Type B pancreatic cell (in vitro differentiated cells): ENCODE results near the gene AUP1. TPM values are rescaled to one million over a fixed set of nuclear protein-coding genes. Genes with fewer than 3 reads are reported as not detected.
"Not testable (repeated sequence)": the region's sequence is repeated elsewhere in the genome, so short reads cannot be mapped to it uniquely, and the experiment has no call there.

ENCODE experiments used
- DNase-seq: peaks from one replicate; pipeline ENCODE4 v3.0.0; 2021; ENCODE audit warnings: mixed read lengths; ENCODE audit not compliant: unreplicated experiment; ENCODE audit errors: extremely low spot score
- H3K27ac Mint-ChIP-seq: 2 replicates; pipeline ENCODE4 v1.8.0; 2021; ENCODE audit warnings: mild to moderate bottlenecking, mixed read lengths
- H3K27me3 Mint-ChIP-seq: 2 replicates; pipeline ENCODE4 v1.8.0; 2021; ENCODE audit warnings: mixed read lengths
- H3K36me3 Mint-ChIP-seq: 2 replicates; pipeline ENCODE4 v1.8.0; 2021; ENCODE audit warnings: mixed read lengths
- H3K4me1 Mint-ChIP-seq: one replicate; pipeline ENCODE4 v1.8.0; 2021; ENCODE audit warnings: mixed read lengths; ENCODE audit not compliant: unreplicated experiment
- H3K4me3 Mint-ChIP-seq: 2 replicates; pipeline ENCODE4 v1.8.0; 2021; ENCODE audit warnings: mild to moderate bottlenecking, mixed read lengths
- H3K9me3 Mint-ChIP-seq: 2 replicates; pipeline ENCODE4 v1.8.0; 2021; ENCODE audit warnings: mixed read lengths
- CTCF ChIP-seq: fragments of 200-600 bp; sonication (generic); conservative IDR thresholded peaks from 2 replicates; pipeline ENCODE4 v1.5.0; 2021; ENCODE audit warnings: antibody characterized with exemption, mild to moderate bottlenecking
- total RNA-seq: library from RNA; stranded (reverse); gene quantifications from 2 replicates; pipeline ENCODE4 v1.2.1, GENCODE V29; 2021; ENCODE audit warnings: low replicate concordance

AUP1 gene
- total RNA-seq, 1 donor from 2014 or later: 122 TPM

- TF ChIP-seq CTCF: no peak
- peaks cover 13% of the 10 kb centered on the region for H3K36me3 Mint-ChIP-seq
Observed at GRCh38 chr2:74489906-74490305, 39.6 kb downstream of the AUP1 start.

GRCh38 chr2:74488643-74489481 is 40.6 kb downstream of the AUP1 start:
- H3K4me1 Mint-ChIP-seq: no peaks in the 10 kb centered on the region
- no peak for TF ChIP-seq CTCF
- H3K4me3 Mint-ChIP-seq: peak overlapping the region; percentile 38
- H3K9me3 Mint-ChIP-seq: no peaks in the 10 kb centered on the region
- peak overlapping the region; percentile 31 for H3K27ac Mint-ChIP-seq
- peaks cover 13% of the 10 kb centered on the region for H3K36me3 Mint-ChIP-seq
- H3K27me3 Mint-ChIP-seq: no peaks in the 10 kb centered on the region
- no peak for DNase-seq

More at GRCh38 chr2:74489906-74490305, 39.6 kb downstream of the AUP1 start:
- H3K27ac Mint-ChIP-seq: no peak overlapping the region
- no peaks in the 10 kb centered on the region for H3K27me3 Mint-ChIP-seq
- H3K4me1 Mint-ChIP-seq: no peaks in the 10 kb centered on the region
- no peak overlapping the region for H3K4me3 Mint-ChIP-seq
- H3K9me3 Mint-ChIP-seq: no peaks in the 10 kb centered on the region
- DNase-seq: no peak

DNA sequence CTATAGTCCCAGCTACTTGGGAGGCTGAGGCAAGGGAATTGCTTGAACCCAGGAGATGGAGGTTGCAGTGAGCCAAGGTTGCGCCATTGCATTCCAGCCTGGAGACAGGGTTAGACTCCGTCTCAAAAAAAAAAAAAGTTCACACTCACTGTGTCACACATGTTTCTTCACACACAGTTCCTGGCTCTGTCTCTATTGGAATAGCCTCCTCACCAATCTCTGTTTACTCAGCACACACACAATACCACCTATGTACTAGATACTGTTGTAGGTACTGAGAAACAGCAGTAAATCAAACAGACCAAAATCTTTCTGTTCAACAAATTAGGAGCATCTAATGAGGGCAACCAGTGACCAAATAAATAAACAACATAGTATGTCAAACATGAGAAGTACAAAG is 43.4 kb downstream of the AUP1 start:
- Mint-ChIP-seq H3K4me3 (no peak overlapping the region), H3K9me3 (no peaks in the 10 kb centered on the region), H3K36me3 (peaks cover 19% of the 10 kb centered on the region), H3K4me1 (peaks cover 10% of the 10 kb centered on the region), H3K27ac (no peak overlapping the region), H3K27me3 (no peaks in the 10 kb centered on the region)
- no peak for DNase-seq
- TF ChIP-seq CTCF: no peak

- H3K9me3 Mint-ChIP-seq, DNase-seq, H3K27me3 Mint-ChIP-seq: not testable (repeated sequence)
- peaks cover 12% of the 10 kb centered on the region for H3K36me3 Mint-ChIP-seq
- H3K4me3 Mint-ChIP-seq: peak overlapping the region; percentile 100
- peak overlapping the region; percentile 98 for H3K27ac Mint-ChIP-seq
- H3K4me1 Mint-ChIP-seq: peaks cover 21% of the 10 kb centered on the region
Observed at GRCh38 chr2:74483675-74484164, 45.8 kb downstream of the AUP1 start.

GRCh38 chr2:74482801-74483674 is 46.5 kb downstream of the AUP1 start, which contains the start of the genes CCDC142 and TTC31:
CCDC142 (minus strand) TSS chr2:74482998; CDS start chr2:74482837, 161 bp downstream.
TTC31 (plus strand) TSS chr2:74483081; CDS start chr2:74483096, 15 bp downstream.
- H3K36me3 Mint-ChIP-seq: peaks cover 12% of the 10 kb centered on the region
- H3K9me3 Mint-ChIP-seq: no peaks in the 10 kb centered on the region
- peak within 1 kb of the TSS; percentile 98 for H3K27ac Mint-ChIP-seq
- H3K27me3 Mint-ChIP-seq: no peaks in the 10 kb centered on the region
- H3K4me1 Mint-ChIP-seq: peaks cover 21% of the 10 kb centered on the region
- TF ChIP-seq CTCF: peak; percentile 95
- peak; percentile 92 for DNase-seq
- peak within 1 kb of the TSS; percentile 100 for H3K4me3 Mint-ChIP-seq
